Measurements from ENCODE around the gene UBE3C.
A peak's percentile ranks its signal among the peaks of the same experiment; 100 is the strongest.

The UBE3C gene

DNA sequence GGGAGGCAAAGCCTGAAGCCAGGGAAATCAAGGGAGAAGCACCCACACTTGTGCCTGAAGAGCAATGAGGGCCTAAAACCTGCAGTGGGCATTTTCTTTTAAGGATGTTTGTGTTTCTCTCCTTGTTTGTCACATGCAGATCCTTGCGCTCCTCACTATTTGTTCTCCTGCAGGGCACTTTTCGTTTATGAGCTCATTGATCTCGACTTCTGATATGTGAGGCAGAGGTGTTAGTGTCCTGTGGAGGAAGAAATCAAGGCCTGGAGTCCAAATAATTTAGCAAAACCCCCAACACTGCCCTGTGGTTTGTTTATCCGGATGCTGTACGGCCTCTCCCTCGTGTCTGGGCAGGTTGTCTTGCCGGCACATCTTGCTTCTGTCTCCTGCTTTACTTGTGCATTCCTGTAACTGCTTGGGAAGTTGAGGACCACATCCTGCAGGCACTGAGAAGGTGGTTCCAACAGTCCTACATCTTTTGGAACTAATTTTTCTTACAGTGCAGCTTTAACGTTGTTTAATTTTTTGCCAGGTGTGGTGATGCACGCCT lies 13.7 kb downstream of the UBE3C start:
- no peak for TF ChIP-seq EP300 (IDR thresholded peaks at IDR 0.05; ENCODE audit: borderline replicate concordance)

DNA sequence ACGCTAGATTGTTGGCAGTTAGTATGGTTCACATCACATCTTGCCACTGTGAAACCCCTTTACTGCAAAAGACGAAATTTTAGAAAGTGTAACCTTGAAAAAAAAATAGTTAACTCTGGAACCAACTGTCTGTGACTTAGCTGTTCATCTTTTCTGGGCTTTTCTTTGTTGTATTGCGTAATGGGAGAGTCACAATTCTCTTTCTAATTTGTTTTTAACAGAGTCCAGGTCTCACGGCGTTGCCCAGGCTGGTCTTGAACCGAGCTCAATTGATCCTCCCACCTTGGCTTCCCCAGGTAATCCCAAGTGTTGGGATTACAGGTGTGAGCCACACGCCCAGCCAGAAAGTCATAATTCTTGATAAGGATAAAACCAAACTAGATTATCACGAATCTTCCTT lies 14.5 kb downstream of the UBE3C start:
- TF ChIP-seq, protein P1, sequence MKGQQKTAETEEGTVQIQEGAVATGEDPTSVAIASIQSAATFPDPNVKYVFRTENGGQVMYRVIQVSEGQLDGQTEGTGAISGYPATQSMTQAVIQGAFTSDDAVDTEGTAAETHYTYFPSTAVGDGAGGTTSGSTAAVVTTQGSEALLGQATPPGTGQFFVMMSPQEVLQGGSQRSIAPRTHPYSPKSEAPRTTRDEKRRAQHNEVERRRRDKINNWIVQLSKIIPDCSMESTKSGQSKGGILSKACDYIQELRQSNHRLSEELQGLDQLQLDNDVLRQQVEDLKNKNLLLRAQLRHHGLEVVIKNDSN (IDR thresholded peaks at IDR 0.05): no peak
- TF ChIP-seq CEBPB (IDR thresholded peaks at IDR 0.05) (peak; percentile 67), RAD21 (IDR thresholded peaks at IDR 0.05; ENCODE audit: low read depth) (no peak), NFIC (IDR thresholded peaks at IDR 0.05) (no peak)

DNA sequence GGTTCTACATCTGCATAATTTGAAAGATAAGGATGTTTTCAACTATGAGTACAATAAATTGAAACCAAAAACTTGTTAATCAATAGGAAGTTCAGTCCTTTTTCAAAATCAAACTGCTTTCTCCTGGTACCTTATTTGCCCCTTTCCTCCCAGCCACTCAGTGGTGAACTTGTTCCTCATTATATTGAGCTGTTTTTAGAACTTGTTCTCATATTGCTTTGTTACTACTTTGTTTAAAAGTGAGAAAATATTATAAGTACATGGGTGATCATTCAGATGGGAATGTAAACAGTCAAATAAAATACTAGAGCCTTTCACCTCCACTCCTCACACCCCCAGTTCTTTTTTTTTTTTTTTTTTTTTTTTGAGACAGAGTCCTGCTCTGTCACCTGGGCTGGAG lies 17.2 kb downstream of the UBE3C start:
- TF ChIP-seq ZBTB7A (IDR thresholded peaks at IDR 0.05; ENCODE audit: low read depth) (no peak), NFIC (IDR thresholded peaks at IDR 0.05) (no peak), RAD21 (IDR thresholded peaks at IDR 0.05; ENCODE audit: low read depth) (no peak), CREB1 (IDR thresholded peaks at IDR 0.05; ENCODE audit: low read depth) (no peak), YY1 (IDR thresholded peaks at IDR 0.05; ENCODE audit: low read depth) (no peak), FOXM1 (IDR thresholded peaks at IDR 0.05; ENCODE audit: borderline replicate concordance, low read depth) (no peak)
- TF ChIP-seq, protein P2, sequence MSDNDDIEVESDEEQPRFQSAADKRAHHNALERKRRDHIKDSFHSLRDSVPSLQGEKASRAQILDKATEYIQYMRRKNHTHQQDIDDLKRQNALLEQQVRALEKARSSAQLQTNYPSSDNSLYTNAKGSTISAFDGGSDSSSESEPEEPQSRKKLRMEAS (IDR thresholded peaks at IDR 0.05): no peak
- TF ChIP-seq, protein P1 (IDR thresholded peaks at IDR 0.05): no peak

DNA sequence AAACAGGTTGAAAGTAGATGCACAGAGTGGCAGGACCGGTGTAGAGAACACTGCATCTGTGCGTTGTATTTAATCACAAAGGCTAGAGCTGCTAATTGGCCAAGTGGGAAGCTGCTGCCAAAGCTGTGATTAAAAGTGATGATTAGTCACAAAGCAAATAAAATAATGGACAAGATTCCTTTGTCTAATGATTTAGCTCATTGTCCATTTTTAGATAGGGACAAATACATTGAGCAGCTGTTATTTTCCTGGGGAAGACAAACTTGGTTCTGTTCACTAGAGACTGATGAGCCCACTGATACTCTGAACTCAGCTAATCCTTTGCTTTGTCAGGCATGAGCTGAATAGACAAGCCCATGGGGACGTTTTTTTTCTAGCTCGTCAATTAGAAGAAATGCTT lies 19.7 kb downstream of the UBE3C start:
- no peak for TF ChIP-seq RAD21 (IDR thresholded peaks at IDR 0.05; ENCODE audit: low read depth)
- no peak for TF ChIP-seq YY1 (IDR thresholded peaks at IDR 0.05; ENCODE audit: low read depth)
- no peak for TF ChIP-seq FOXM1 (IDR thresholded peaks at IDR 0.05; ENCODE audit: borderline replicate concordance, low read depth)
- no peak for TF ChIP-seq CREB1 (IDR thresholded peaks at IDR 0.05; ENCODE audit: low read depth)
- TF ChIP-seq, protein P2 (IDR thresholded peaks at IDR 0.05): no peak
- TF ChIP-seq, protein P3, sequence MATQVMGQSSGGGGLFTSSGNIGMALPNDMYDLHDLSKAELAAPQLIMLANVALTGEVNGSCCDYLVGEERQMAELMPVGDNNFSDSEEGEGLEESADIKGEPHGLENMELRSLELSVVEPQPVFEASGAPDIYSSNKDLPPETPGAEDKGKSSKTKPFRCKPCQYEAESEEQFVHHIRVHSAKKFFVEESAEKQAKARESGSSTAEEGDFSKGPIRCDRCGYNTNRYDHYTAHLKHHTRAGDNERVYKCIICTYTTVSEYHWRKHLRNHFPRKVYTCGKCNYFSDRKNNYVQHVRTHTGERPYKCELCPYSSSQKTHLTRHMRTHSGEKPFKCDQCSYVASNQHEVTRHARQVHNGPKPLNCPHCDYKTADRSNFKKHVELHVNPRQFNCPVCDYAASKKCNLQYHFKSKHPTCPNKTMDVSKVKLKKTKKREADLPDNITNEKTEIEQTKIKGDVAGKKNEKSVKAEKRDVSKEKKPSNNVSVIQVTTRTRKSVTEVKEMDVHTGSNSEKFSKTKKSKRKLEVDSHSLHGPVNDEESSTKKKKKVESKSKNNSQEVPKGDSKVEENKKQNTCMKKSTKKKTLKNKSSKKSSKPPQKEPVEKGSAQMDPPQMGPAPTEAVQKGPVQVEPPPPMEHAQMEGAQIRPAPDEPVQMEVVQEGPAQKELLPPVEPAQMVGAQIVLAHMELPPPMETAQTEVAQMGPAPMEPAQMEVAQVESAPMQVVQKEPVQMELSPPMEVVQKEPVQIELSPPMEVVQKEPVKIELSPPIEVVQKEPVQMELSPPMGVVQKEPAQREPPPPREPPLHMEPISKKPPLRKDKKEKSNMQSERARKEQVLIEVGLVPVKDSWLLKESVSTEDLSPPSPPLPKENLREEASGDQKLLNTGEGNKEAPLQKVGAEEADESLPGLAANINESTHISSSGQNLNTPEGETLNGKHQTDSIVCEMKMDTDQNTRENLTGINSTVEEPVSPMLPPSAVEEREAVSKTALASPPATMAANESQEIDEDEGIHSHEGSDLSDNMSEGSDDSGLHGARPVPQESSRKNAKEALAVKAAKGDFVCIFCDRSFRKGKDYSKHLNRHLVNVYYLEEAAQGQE (IDR thresholded peaks at IDR 0.05; ENCODE audit: low read depth): no peak
- TF ChIP-seq NFIC (IDR thresholded peaks at IDR 0.05): no peak
- no peak for TF ChIP-seq TCF12 (IDR thresholded peaks at IDR 0.05; ENCODE audit: low read depth)
- TF ChIP-seq, protein P1 (IDR thresholded peaks at IDR 0.05): no peak
- no peak for TF ChIP-seq TAF1 (IDR thresholded peaks at IDR 0.05; ENCODE audit: low read depth)
- TF ChIP-seq ZBTB7A (IDR thresholded peaks at IDR 0.05; ENCODE audit: low read depth): no peak
- no peak for TF ChIP-seq TEAD4 (IDR thresholded peaks at IDR 0.05)

DNA sequence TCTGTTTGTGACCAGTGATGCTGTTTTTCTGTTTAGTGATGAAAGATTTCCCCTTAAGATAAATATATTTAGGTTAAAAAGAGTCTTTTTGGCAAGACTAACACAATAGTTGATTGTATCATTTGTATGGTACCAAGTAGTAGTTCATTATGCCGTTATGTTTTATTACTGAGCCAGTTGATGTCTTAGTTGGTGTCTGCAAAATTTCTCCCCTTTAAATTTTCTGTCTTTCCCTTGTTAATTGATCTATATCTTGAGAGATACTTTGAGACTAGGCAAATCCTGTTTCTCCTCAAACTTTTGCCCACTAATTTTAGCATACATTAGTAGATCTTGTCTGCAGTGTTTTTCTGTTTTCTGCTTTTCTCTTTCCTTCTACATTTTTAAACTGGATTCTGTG lies 21.7 kb downstream of the UBE3C start:
- TF ChIP-seq RAD21 (IDR thresholded peaks at IDR 0.05; ENCODE audit: low read depth) (no peak), CREB1 (IDR thresholded peaks at IDR 0.05; ENCODE audit: low read depth) (no peak)

DNA sequence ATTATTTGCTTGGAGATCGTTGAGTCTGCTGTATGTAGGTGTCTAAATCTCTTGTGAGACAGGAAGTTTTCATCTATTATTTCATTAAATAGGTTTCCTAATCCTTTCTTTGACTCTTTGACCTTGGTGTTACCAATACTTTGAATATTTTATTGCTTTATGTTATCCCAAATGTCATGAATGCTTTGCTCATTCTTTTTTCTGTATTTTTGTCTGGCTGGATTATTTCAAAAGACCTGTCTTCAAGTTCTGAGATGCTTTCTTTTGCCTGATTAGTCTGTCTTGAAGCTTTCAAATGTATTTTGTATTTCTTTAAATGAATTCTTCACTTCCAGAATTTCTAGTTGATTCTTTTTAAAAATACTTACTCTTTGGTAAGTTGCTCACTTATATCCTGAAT lies 27.3 kb downstream of the UBE3C start:
- TF ChIP-seq CREB1 (IDR thresholded peaks at IDR 0.05; ENCODE audit: low read depth) (no peak), EP300 (IDR thresholded peaks at IDR 0.05; ENCODE audit: borderline replicate concordance) (no peak), YY1 (IDR thresholded peaks at IDR 0.05; ENCODE audit: low read depth) (no peak), TAF1 (IDR thresholded peaks at IDR 0.05; ENCODE audit: low read depth) (no peak), TEAD4 (IDR thresholded peaks at IDR 0.05) (no peak), EGR1 (IDR thresholded peaks at IDR 0.05) (no peak), NFIC (IDR thresholded peaks at IDR 0.05) (no peak), RAD21 (IDR thresholded peaks at IDR 0.05; ENCODE audit: low read depth) (no peak), CEBPB (IDR thresholded peaks at IDR 0.05) (no peak), ZBTB7A (IDR thresholded peaks at IDR 0.05; ENCODE audit: low read depth) (no peak)
- TF ChIP-seq, protein P2 (IDR thresholded peaks at IDR 0.05): no peak
- TF ChIP-seq, protein P1 (IDR thresholded peaks at IDR 0.05): no peak
- TF ChIP-seq, protein P3 (IDR thresholded peaks at IDR 0.05; ENCODE audit: low read depth): no peak

All from Ishikawa (cell line).